SK-N-SH treated with all-trans-retinoic acid at 6 μM for 48 hours (cell line): ENCODE measurements around the gene HLCS.

Source experiments
- ARNTL ChIP-seq: fragments of 450-650 bp; formaldehyde crosslinking; IDR thresholded peaks from 2 replicates; pipeline ENCODE4 v1.5.0; 2020; ENCODE audit warnings: low read depth, mild to moderate bottlenecking, moderate library complexity, borderline replicate concordance
- CREB5 ChIP-seq: fragments of 250-450 bp; sonication (Bioruptor Pico); IDR thresholded peaks from 2 replicates; pipeline ENCODE4 v1.5.1; 2020; ENCODE audit warnings: low read depth, mild to moderate bottlenecking, moderate library complexity
- ESRRG ChIP-seq: fragments of 250-450 bp; sonication (Bioruptor Pico); IDR thresholded peaks from 2 replicates; pipeline ENCODE4 v1.6.1; 2021; ENCODE audit warnings: mild to moderate bottlenecking
- ISL1 ChIP-seq: fragments of 250-450 bp; sonication (Bioruptor Pico); IDR thresholded peaks from 2 replicates; pipeline ENCODE4 v2.1.2; 2022; ENCODE audit warnings: mild to moderate bottlenecking, moderate library complexity
- OSR1 ChIP-seq: fragments of 250-450 bp; sonication (Bioruptor Pico); IDR thresholded peaks from 2 replicates; pipeline ENCODE4 v1.8.0; 2022; ENCODE audit warnings: moderate library complexity, mild to moderate bottlenecking, inconsistent platforms
- PATZ1 ChIP-seq: fragments of 250-450 bp; sonication (Bioruptor Pico); IDR thresholded peaks from 2 replicates; pipeline ENCODE4 v1.8.0; 2020; ENCODE audit warnings: mild to moderate bottlenecking, moderate library complexity, borderline replicate concordance
- POU6F1 ChIP-seq: fragments of 250-450 bp; sonication (Bioruptor Pico); IDR thresholded peaks from 2 replicates; pipeline ENCODE4 v1.8.0; 2021; ENCODE audit warnings: low read depth, mild to moderate bottlenecking, moderate library complexity, borderline replicate concordance
- RARB ChIP-seq: fragments of 250-450 bp; sonication (Bioruptor Pico); IDR thresholded peaks from 2 replicates; pipeline ENCODE4 v1.8.0; 2021; ENCODE audit warnings: mild to moderate bottlenecking, moderate library complexity
- TCF4 ChIP-seq: fragments of 250-450 bp; sonication (Bioruptor Pico); IDR thresholded peaks from 2 replicates; pipeline ENCODE4 v1.8.0; 2021; ENCODE audit warnings: mild to moderate bottlenecking, moderate library complexity, borderline replicate concordance
- ZFP3 ChIP-seq: fragments of 250-450 bp; sonication (Bioruptor Pico); IDR thresholded peaks from 2 replicates; pipeline ENCODE4 v1.5.0; 2020; ENCODE audit warnings: mild to moderate bottlenecking, moderate library complexity
- ZNF8 ChIP-seq: fragments of 450-650 bp; formaldehyde crosslinking; IDR thresholded peaks from 2 replicates; pipeline ENCODE4 v1.5.0; 2020; ENCODE audit warnings: mild to moderate bottlenecking, moderate library complexity

- TF ChIP-seq ZFP3 (CRISPR knock-in tag) (no peak), ESRRG (CRISPR knock-in tag) (no peak), ISL1 (CRISPR knock-in tag) (no peak), ZNF8 (CRISPR knock-in tag) (no peak), RARB (CRISPR knock-in tag) (no peak), OSR1 (CRISPR knock-in tag) (no peak), POU6F1 (no peak), PATZ1 (CRISPR knock-in tag) (no peak), ARNTL (CRISPR knock-in tag) (no peak), CREB5 (CRISPR knock-in tag) (no peak), TCF4 (CRISPR knock-in tag) (no peak)
Observed at GRCh38 chr21:36757196-36757595, 209.3 kb downstream of the HLCS start.
